Measurements from ENCODE around the gene MEA1. TPM values are rescaled to one million over a fixed set of nuclear protein-coding genes. Genes with fewer than 3 reads are reported as not detected.

MEA1 gene
- total and polyA plus RNA-seq, 2 donors (not counting 1 experiment from before 2014, with no cell fraction given), result 60.9 to 81.0 TPM

GRCh38 chr6:43060755-43061633, 47.2 kb upstream of the MEA1 start:
- Histone ChIP-seq H3K27me3 (ENCODE audit: control insufficient read depth, insufficient read depth, low read length) (no peaks in the 10 kb centered on the region), H4K20me1 (ENCODE audit: control insufficient read depth, extremely low read depth, insufficient read depth, low read length) (no peaks in the 10 kb centered on the region), H3K36me3 (ENCODE audit: control insufficient read depth, insufficient read depth, low read length) (peaks cover 2% of the 10 kb centered on the region), H3K4me2 (ENCODE audit: extremely low read depth, insufficient read depth, low read length) (peak overlapping the region; percentile 61), H3K79me2 (ENCODE audit: control insufficient read depth, insufficient read depth, low read length) (peaks cover 14% of the 10 kb centered on the region), H2AFZ (ENCODE audit: low read length) (no peak overlapping the region), H3K4me3 (replicated peaks in 1 of 4; ENCODE audit: control extremely low read depth in 1 of 4, insufficient read depth in 1 of 4, low read depth in 3 of 4, low read length in 4 of 4) (peak overlapping the region in 1 of 4 experiments; percentile 91), H3K27ac (ENCODE audit: insufficient read depth, low read length) (no peak overlapping the region), H3K9ac (ENCODE audit: insufficient read depth, low read length) (no peak overlapping the region), H3K4me1 (ENCODE audit: control insufficient read depth, extremely low read depth, insufficient read depth, low read length) (peaks cover 10% of the 10 kb centered on the region), H3K9me3 (ENCODE audit: control insufficient read depth, insufficient read depth, low read depth, low read length) (no peaks in the 10 kb centered on the region)
- TF ChIP-seq CTCF (conservative IDR thresholded peaks at IDR 0.05 in 1 of 2, IDR thresholded peaks at IDR 0.05 in 1 of 2; ENCODE audit: low read depth in 1 of 2, low read length in 2 of 2) (no peak), EZH2 (IDR thresholded peaks at IDR 0.05; ENCODE audit: low read length, missing control alignments) (no peak)
- DNase-seq (ENCODE audit: low read depth in 2 of 2), result no peak

- Histone ChIP-seq H2AFZ (ENCODE audit: low read length) (peak overlapping the region; percentile 92), H3K4me1 (ENCODE audit: control insufficient read depth, extremely low read depth, insufficient read depth, low read length) (peaks cover 10% of the 10 kb centered on the region), H3K9ac (ENCODE audit: insufficient read depth, low read length) (peak overlapping the region; percentile 69), H3K36me3 (ENCODE audit: control insufficient read depth, insufficient read depth, low read length) (peaks cover 5% of the 10 kb centered on the region), H3K27ac (ENCODE audit: insufficient read depth, low read length) (peak overlapping the region; percentile 73), H3K9me3 (ENCODE audit: control insufficient read depth, insufficient read depth, low read depth, low read length) (no peaks in the 10 kb centered on the region), H3K4me3 (replicated peaks in 1 of 4; ENCODE audit: control extremely low read depth in 1 of 4, insufficient read depth in 1 of 4, low read depth in 3 of 4, low read length in 4 of 4) (peak overlapping the region; percentile 61 to 99 (median 76)), H4K20me1 (ENCODE audit: control insufficient read depth, extremely low read depth, insufficient read depth, low read length) (no peaks in the 10 kb centered on the region), H3K79me2 (ENCODE audit: control insufficient read depth, insufficient read depth, low read length) (peaks cover 14% of the 10 kb centered on the region), H3K4me2 (ENCODE audit: extremely low read depth, insufficient read depth, low read length) (peak overlapping the region; percentile 95), H3K27me3 (ENCODE audit: control insufficient read depth, insufficient read depth, low read length) (no peaks in the 10 kb centered on the region)
- TF ChIP-seq EZH2 (IDR thresholded peaks at IDR 0.05; ENCODE audit: low read length, missing control alignments), result no peak
- TF ChIP-seq CTCF (conservative IDR thresholded peaks at IDR 0.05 in 1 of 2, IDR thresholded peaks at IDR 0.05 in 1 of 2; ENCODE audit: low read depth in 1 of 2, low read length in 2 of 2), result no peak
- DNase-seq (ENCODE audit: low read depth in 2 of 2), result peak; percentile 3 to 16
These were observed 46.4 kb upstream of the MEA1 start for GRCh38 chr6:43060034-43060754.
